NCI-H226 (cell line): ENCODE results near the gene EP300.
"Not testable (repeated sequence)": the region's sequence is repeated elsewhere in the genome, so short reads cannot be mapped to it uniquely, and the experiment has no call there.

Source experiments
- DNase-seq: peaks from one replicate; pipeline ENCODE4 v3.0.0-alpha.2; 2015

EP300 gene

GRCh38 chr22:41157083-41157482, 64.7 kb downstream of the EP300 start:
- DNase-seq: no peak

GRCh38 chr22:41169157-41169556, 76.8 kb downstream of the EP300 start:
- DNase-seq: no peak

GRCh38 chr22:41171996-41172395, 79.6 kb downstream of the EP300 start:
- peak; percentile 55 for DNase-seq

GRCh38 chr22:41175546-41175945, 83.2 kb downstream of the EP300 start:
- no peak for DNase-seq

- DNase-seq: no peak
These were observed 84.7 kb downstream of the EP300 start for GRCh38 chr22:41177040-41177621.

- no peak for DNase-seq
These were observed 85.4 kb downstream of the EP300 start for GRCh38 chr22:41177622-41178424.

GRCh38 chr22:41178425-41178975, 86.1 kb downstream of the EP300 start:
- no peak for DNase-seq

GRCh38 chr22:41180362-41180761, 88.0 kb downstream of the EP300 start:
- DNase-seq: not testable (repeated sequence)

- no peak for DNase-seq
These were observed 88.5 kb downstream of the EP300 start for GRCh38 chr22:41180926-41181325.

GRCh38 chr22:41181349-41182241, 89.2 kb downstream of the EP300 start:
- DNase-seq: peak; percentile 71

GRCh38 chr22:41184679-41185078, 92.3 kb downstream of the EP300 start:
- no peak for DNase-seq

- no peak for DNase-seq
These were observed 99.1 kb downstream of the EP300 start for GRCh38 chr22:41191467-41191866.

- no peak for DNase-seq
These were observed 101.4 kb downstream of the EP300 start for GRCh38 chr22:41193829-41194228.

GRCh38 chr22:41197038-41197972, 104.9 kb downstream of the EP300 start:
- DNase-seq: peak; percentile 37

GRCh38 chr22:41198027-41198580, 105.7 kb downstream of the EP300 start:
- no peak for DNase-seq

GRCh38 chr22:41201141-41201540, 108.7 kb downstream of the EP300 start:
- DNase-seq: no peak

GRCh38 chr22:41203118-41203517, 110.7 kb downstream of the EP300 start:
- no peak for DNase-seq

GRCh38 chr22:41204066-41204465, 111.7 kb downstream of the EP300 start:
- no peak for DNase-seq

- DNase-seq: peak; percentile 87
These were observed 112.9 kb downstream of the EP300 start, which contains the start of gene L3MBTL2 for GRCh38 chr22:41204992-41205900. TSS of gene L3MBTL2 (plus strand) at chr22:41205312. CDS start at chr22:41205363, 51 bp downstream.

- DNase-seq: no peak
These were observed 114.3 kb downstream of the EP300 start for GRCh38 chr22:41206719-41207118.
